ENCODE results near the gene PAGR1. TPM values are rescaled to one million over a fixed set of nuclear protein-coding genes. Genes with fewer than 3 reads are reported as not detected.

Gene PAGR1
- total and polyA plus RNA-seq, 2 of the 8 experiments (the other 6 are each of a cell fraction or from before 2014, with no cell fraction given) = 35.4 to 56.4 TPM

GRCh38 chr16:29858974-29859373 lies 43.0 kb downstream of the PAGR1 start (continued):
- no peak for TF ChIP-seq CHD7 (IDR thresholded peaks at IDR 0.05; ENCODE audit: insufficient replicate concordance, low read length)
- TF ChIP-seq SIX5 (IDR thresholded peaks at IDR 0.05; ENCODE audit: low read depth, low read length) = no peak
- no peak for TF ChIP-seq TBP (IDR thresholded peaks at IDR 0.05; ENCODE audit: low read depth, low read length)
- no peak for TF ChIP-seq GTF2F1 (IDR thresholded peaks at IDR 0.05; ENCODE audit: borderline replicate concordance, low read depth, low read length)
- TF ChIP-seq ASH2L (IDR thresholded peaks at IDR 0.05; ENCODE audit: low read length) = no peak
- TF ChIP-seq EGR1 (IDR thresholded peaks at IDR 0.05; ENCODE audit: borderline replicate concordance, low read depth, low read length) = no peak
- no peak for TF ChIP-seq NANOG (IDR thresholded peaks at IDR 0.05; ENCODE audit: insufficient read depth, low read depth, low read length, poor library complexity, severe bottlenecking)
- TF ChIP-seq USF2 (IDR thresholded peaks at IDR 0.05; ENCODE audit: low read length) = no peak
- TF ChIP-seq EZH2 (IDR thresholded peaks at IDR 0.05; ENCODE audit: low read depth, low read length, severe bottlenecking) = no peak
